ENCODE measurements around the gene FAM149B1.
A peak's percentile ranks its signal among the peaks of the same experiment; 100 is the strongest.
"Not testable (repeated sequence)": the region's sequence is repeated elsewhere in the genome, so short reads cannot be mapped to it uniquely, and the experiment has no call there.

The FAM149B1 gene

DNA sequence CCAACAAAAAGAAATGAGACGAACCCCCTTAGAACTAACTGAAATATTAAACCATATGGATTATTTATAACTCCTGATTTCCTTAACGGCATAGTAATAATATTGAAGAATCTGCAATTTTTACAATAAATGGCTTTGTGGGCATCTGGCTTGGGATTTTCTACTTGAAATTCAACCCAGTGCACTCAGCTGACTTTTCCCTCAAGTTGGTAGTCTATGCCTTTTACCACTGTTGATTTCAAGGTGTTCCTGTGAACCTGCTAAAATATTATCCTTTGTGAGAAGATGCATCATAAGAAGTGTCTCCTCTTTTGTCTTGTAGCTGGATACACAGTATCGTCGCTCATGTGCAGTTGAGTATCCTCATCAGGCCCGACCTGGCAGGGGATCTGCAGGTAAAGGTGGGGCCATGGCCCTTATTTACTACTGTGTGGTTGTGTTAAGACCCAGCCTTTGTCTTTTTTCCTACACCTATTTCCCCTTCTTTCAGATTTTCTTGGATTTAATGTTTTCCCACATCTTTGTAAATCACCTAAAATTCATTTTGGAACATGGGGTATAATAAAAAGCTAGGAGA, 71.2 kb downstream of the FAM149B1 start:
- DNase-seq: no peak

DNA sequence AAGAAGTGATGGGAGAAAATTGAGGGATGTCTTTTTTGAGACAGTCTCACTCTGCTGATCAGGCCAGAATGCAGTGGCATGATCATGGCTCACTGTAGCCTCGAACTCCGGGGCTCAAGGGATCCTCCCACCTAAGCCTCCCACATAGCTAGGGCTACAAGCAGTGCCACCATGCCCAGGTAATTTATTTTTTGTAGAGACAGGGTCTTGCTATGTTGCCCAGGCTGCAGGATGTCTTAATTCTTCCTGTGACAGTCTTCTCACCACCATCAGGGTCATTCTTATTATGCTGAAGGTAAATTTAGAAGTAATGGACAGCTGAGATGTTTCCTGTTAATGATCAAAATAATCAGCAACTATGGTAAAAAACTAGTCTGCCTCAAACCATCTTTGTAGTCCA, 72.0 kb downstream of the FAM149B1 start:
- no peak for DNase-seq

GRCh38 chr10:73244866-73245477, 77.1 kb downstream of the FAM149B1 start:
- no peak for DNase-seq

DNA sequence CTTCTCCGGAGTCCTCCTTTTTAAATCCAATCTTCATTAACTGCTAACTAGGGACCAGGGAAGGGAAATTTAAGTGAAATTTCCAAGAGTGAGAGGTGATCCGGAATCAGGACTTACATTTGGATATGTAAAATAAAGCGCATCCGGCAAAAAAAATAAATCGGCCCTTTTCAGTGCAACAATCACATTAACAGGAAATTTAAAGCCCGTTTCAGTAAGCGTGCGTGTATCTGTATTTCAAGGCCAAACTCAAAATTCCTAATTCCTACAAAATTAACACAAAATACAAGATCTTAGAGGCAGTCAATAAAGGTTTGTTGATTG, 78.4 kb downstream of the FAM149B1 start:
- DNase-seq: no peak

DNA sequence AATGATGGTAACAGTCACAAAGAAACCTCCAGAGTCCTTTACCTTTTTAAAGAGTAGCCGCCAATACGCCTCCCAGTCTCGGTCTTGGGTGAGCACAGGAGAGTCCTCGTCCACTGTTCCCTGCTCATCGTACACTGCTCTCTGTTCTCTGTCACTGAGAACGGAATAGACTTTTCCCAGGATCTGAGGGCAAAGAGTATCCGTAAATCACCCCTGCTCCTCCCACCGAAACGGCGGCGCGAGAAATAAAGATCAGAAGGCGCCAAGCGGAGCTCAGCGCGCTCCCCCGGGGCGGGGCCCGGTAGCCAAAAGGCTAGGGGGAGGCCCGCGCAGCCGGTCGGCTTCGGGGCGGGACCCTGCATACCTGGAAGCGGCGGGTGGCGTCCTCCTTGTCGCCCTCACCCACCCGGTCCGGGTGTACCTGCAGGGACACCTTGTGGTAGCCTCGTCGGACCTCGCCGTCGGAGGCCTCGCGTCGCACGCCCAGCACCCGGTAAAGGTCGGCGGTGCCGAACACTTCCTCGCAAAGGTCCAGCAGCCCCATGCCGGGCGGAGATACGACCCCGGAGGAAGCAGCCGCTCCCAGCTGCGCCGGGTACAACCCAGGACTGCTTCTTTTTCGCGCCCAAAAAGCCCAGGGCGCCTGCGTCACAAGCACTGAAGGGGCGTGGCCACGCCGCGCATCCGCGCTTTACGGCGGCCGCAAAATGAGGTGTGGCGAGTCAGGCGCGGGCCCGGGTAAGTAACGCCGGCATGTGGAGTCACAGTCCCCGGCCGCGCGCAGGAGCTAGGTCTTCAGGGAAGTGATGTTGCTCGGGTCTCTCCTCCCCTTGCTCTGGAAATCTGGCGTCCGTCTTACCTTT, 79.0 kb downstream of the FAM149B1 start, which contains the start of gene DNAJC9:
Gene DNAJC9, minus strand, starts transcription at position 610 of the 863 bp plus-strand sequence. Its CDS starts 66 bp downstream, at position 544.
- DNase-seq: peak; percentile 58

DNA sequence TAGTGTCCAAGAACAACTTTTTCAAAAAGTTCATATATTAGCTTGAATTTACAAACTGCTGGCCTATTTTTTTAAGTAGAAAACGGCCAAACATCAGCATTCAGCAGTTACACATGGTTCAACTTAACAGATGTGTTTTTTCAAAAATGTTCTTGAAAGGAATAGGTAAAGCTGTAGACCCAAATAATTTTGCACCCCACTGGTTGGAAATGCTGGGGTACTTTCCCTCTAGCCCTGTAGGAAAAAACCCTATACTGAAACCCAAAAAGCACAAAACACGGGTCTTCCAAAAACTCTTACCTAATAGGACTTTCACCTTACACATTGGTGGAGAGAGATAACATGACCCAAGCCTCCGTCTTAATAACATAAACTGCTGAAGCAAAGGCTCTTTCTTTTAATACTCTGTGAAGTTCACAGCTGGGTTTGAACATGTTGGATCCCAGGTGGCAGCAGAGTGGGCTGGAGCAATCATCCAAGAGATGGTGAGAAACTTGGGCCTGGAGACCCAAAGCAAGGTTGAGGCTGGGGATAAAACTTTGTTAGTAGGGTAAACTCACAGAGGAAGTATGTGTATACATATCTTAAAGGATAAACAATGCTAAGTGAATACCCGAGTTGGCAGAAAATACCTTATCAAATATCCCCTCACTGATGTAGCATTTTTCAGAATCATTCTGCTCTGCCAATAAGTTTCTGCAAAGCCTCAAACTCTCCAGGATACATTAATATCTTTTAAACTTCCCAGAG, 79.8 kb downstream of the FAM149B1 start:
- no peak for DNase-seq

- DNase-seq: no peak
Measured at GRCh38 chr10:73248259-73248724, 80.4 kb downstream of the FAM149B1 start.

DNA sequence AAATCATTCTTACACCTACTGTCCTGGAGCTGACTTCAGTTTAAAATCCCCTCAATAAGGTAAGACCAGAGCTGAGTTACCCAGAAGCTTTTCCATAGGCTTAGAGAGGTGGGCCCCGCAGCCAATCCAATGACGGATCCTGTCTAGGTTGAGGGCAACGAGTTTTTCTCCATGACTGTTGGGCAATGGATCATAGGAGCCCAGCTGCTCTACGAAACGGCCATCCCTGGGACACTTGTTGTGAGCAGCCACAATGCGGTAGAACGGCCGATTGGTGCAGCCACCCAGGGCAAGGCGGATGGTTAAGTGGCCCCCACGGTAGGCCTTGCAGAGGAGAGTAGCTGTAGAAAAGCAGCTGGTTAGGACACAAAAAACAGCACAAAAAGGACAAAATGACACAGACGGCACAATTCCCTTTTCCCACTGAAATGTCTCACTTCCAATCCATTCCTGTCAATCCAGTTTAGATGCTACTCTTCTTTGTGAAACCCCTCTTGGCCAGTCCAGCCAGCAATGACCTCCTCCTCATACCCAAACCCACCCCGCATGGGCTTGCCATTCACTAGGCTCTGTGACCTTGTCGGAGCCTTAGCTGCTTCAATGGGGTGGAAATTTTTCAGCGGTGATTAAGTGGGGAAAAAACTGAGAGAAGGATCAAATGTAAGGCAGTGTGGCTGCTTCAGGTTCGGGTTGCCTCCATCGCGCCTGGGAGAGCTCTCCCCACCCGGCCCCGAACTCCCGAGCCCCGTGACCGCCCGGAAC, 83.9 kb downstream of the FAM149B1 start:
- DNase-seq: no peak

GRCh38 chr10:73252445-73253224, 84.7 kb downstream of the FAM149B1 start, which contains the start of gene MRPS16:
MRPS16 (minus strand) TSS chr10:73252644; CDS start chr10:73252482, 162 bp downstream.
- DNase-seq: peak; percentile 68

DNA sequence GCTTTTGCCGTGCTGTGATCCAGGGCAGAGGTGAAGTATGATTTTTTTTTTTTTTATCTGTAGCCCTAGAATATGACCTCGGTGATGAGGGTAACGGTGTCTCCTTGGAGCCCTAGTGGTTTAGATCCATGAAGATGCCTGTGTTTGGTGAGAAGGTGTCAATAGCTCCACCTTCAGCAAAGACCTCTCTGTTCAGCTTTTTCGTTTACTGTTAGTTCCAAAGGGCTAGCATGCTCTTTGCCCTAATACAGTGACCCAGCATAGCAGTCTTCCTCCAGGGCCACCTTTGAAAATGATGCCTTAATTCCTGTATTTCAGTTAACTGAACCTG, 85.3 kb downstream of the FAM149B1 start:
- DNase-seq: no peak

- DNase-seq: not testable (repeated sequence)
Measured at GRCh38 chr10:73258612-73259011, 90.7 kb downstream of the FAM149B1 start.

DNA sequence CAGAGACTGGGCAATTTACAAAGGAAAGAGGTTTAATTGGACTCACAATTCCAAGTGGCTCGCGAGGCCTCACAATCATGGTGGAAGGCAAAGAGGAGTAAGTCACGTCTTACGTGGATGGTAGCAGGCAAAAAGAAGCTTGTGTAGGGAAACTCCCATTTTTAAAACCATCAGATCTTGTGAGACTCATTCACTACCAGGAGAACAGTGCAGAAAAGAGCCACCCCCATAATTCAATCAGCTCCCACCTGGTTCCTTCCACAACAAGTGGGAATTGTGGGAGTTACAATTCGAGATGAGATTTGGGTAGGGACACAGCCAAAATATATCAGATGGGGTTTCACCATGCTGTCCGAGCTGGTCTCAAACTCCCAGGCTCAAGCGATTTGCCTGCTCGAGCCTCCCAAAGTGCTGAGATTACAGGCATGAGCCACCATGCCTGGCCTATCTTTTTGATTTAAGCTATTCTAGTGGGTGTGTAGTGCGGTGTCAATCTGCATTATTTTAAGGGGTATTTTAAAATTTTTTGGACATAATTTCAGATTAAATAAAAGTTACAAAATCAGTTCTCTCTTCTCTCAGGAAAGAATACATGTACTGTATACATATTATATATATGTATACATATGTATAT, 93.6 kb downstream of the FAM149B1 start:
- DNase-seq: no peak

DNA sequence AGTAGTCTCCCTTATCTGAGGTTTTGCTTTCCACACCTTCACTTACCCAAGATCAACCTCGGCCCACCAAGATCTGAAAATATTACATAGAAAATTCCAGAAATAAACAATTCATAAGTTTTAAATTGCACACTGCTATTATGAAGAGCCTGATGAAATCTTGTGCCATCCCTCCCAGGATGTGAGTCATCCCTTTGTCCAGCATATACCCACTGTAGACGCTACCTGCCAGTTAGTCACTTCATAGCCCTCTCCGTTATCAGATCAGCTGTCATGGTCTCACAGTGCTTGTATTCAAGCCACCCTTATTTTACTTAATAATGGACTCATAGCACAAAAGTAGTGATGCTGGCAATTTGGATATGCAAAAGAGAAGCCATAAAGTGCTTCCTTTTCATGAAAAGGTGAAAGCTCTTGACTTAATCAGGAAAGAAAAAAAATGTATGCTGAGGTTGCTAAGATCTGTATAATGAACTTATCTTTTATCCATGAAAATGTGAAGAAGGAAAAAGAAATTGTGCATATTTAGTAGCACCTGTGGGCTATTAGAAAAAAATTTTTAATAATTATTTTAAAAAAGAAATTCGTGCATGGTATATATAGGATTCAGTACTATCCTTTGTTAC, 94.3 kb downstream of the FAM149B1 start:
- DNase-seq: no peak

DNA sequence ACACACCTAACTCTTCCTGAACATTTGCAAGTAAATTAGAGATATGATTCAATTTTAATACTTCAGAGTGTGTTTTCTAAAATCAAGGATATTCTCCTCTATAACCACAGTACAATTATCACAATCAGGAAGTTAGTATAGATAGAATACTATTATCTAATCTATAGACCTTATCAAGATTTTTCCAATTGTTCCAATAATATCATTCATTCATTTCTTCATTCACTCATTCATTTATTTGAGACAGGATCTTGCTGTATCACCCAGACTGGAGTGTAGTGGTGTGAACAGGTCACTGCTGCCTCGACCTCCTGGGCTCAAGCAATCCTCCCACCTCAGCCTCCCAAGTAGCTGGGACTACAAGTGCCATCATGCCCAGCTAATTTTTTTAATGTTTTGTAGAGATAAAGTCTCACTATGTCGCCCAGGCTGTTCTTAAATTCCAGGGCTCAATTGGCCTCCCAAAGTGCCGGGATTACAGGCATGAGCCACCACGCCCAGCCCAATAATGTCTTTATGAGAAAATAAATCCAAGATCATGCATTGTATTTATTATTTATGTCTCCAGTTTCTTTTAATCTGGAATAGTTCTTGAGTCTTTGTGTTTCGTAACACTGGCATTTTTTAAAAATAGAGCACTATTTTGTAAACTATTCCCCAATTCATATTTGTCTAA, 95.1 kb downstream of the FAM149B1 start:
- DNase-seq: no peak

DNA sequence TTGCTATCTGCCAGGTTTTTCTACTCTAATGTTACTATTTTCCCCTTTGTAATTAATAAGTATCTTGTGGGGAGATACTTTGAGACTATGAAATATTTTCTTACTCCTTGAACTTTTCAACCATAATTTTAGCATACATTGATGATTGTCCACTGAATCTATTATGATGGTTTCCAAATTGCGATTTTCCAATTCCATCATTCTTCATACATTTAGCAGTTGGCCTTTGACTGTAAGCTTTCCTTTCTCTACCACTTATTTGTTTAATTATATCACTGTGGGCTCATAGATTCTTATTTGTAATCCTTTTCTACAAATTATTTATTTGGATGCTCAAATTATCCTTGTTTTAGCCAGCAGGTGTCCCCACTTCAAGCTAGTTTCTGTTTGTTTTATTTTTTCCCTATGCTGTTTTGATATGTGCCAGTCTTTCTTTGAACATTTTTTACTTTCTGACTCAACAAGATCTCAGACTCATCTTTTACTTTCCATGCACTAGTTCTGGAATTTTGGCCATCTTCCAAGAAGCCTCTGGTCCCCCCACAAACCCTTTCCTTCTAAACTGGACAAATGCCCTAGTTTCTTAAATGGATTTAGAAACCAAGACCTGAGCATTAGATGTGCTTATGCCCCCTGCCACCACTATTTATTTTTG, 95.9 kb downstream of the FAM149B1 start:
- no peak for DNase-seq

DNA sequence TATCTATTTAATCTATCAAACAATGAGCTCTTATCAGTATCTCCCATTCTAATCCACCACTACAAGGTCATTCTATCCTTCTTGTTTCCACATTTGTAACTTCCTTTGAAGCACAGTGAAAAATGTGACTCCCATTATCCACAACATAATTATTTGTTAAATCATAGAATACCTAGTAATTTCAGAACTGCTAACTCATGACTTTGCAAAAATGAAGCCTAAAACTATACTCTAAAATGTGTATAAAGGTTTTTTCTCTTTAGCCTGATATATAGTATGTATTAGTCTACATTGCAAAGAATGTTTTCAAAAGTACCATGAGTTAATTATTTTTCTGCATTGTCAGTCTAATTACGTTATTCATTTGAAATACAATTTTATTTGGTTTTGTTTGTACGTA, 96.5 kb downstream of the FAM149B1 start:
- DNase-seq: no peak

DNA sequence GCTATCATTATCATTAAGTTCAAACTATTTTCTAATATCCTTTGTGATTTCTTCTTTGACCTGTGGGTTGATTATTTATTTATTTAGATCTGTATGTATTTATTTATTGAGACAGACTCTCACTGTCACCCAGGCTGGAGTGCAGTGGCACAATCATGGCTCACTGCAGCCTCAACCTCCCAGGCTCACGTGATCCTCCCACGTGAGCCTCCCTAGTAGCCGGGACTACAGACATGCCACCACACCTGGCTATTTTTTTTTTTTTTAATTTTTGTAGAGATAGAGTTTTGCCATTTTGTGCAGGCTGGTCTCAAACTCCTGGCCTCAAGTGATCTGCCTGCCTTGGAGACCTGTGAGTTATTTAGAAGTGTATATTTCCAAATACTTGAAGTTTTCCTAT, 113.2 kb downstream of the FAM149B1 start:
- no peak for DNase-seq

- DNase-seq: no peak
Measured at GRCh38 chr10:73287441-73287840, 119.5 kb downstream of the FAM149B1 start.

- DNase-seq: no peak
Measured at GRCh38 chr10:73289958-73290357, 122.0 kb downstream of the FAM149B1 start.

DNA sequence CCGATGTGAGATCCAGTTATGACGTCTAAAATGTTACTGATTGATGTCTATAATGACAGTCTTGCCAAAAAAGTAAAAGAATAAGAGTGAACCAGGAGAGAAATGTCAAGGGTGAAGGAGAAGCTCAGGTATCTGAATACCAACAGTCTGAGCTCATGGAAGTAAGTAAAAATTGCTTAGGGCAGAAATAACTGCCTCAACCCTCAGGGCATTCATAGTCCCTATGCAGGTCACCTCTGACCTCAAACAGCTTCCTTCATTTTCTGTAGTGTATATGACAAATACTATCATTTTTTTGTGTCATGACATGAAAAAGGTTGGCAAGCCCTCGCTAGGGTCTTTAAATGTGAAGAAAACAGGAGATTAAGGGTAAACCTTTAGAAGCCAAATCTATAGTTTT, 125.5 kb downstream of the FAM149B1 start:
- DNase-seq: no peak
